AG10803 (cell line): ENCODE data around the gene COL25A1.

Experiments used
- DNase-seq: peaks from one replicate; pipeline ENCODE4 v3.0.0; 2010; ENCODE audit warnings: low read depth
- H3K4me3 ChIP-seq: 2 replicates; pipeline ENCODE4 v1.5.1; 2011; ENCODE audit warnings: mild to moderate bottlenecking, low read length, control low read depth
- TF ChIP-seq, protein P1 (sequence below): conservative IDR thresholded peaks from 2 replicates; pipeline ENCODE4 v1.5.1; 2011; ENCODE audit warnings: mild to moderate bottlenecking, low read length, control low read depth, inconsistent platforms

The COL25A1 gene

DNA sequence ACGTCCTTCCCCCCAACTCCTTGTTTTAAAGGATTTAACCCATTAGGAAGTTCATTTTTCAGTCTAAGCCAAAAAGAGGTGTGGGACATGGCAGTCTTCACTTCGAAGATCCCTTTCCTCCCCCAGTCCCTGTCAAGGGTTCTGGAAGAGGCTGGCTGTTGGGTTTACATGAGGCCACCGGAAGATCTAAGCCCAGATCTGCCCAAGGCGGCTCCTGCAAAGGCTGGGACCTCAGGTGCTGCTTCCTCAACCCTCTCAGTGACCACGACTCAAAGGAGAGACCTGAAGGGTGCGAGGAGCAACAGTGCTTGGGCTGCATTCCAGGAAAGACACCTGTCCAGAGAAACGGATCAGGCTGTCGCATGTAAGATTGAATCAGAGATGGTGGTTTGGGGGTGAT, 516.1 kb downstream of the COL25A1 start:
- TF ChIP-seq, protein P1, sequence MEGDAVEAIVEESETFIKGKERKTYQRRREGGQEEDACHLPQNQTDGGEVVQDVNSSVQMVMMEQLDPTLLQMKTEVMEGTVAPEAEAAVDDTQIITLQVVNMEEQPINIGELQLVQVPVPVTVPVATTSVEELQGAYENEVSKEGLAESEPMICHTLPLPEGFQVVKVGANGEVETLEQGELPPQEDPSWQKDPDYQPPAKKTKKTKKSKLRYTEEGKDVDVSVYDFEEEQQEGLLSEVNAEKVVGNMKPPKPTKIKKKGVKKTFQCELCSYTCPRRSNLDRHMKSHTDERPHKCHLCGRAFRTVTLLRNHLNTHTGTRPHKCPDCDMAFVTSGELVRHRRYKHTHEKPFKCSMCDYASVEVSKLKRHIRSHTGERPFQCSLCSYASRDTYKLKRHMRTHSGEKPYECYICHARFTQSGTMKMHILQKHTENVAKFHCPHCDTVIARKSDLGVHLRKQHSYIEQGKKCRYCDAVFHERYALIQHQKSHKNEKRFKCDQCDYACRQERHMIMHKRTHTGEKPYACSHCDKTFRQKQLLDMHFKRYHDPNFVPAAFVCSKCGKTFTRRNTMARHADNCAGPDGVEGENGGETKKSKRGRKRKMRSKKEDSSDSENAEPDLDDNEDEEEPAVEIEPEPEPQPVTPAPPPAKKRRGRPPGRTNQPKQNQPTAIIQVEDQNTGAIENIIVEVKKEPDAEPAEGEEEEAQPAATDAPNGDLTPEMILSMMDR, result no peak
- H3K4me3 ChIP-seq, result no peak overlapping the region
- DNase-seq, result no peak

DNA sequence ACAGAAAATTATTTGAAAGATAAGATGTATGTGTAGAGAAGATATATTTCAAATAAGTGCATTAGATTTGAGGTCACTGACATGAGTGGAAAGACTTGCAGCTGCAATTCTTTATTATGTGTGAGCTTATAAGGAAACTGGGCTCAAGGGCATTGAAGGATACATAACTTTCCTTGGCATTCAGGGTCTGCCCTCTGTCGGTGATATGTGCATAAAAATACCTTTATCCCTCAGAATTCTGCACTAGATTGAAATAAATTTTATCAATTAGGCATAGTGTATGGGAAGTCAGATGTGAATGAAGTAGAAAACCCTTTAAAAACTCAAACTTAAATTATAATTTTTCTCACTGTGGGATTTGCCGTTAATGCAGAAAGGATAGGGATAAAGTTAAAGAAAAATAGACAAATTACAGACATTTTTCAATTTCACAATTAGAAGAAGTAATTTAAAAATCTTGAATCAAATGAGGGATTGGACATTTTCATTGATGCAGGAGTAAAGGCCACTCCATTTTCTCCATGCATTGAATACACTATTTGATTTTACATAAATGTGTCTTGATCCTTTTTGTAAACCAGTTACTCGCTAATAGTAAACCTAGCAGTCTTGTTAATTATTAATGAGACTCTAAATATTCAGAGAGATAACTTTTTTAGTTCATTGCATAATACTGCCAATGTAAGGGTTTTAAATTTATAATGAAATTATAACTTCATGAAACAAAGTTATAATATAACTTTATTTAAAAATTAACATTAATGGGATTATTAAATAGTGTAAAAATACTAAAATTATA, 518.6 kb downstream of the COL25A1 start:
- no peak overlapping the region for H3K4me3 ChIP-seq
- peak; percentile 25 for DNase-seq
- TF ChIP-seq, protein P1, result peak; percentile 51

DNA sequence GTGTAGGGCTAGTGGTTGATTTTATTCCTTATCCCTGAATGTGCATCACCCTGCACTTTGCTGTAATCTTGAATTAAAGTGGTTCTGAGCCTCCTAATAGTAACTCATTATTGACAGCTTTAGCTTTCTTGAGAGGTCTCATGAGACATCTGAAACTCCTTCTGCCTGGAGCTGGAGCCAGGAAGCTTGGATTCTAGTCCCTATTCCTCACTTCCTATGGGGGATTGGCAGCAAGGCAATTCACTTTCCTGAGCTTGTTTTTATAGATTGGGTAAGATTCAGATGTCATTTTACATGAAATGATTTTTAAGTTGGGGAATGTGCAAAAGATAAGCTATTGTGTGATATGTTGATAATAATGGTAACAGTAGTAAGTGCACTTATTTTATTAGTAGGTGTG, 522.5 kb downstream of the COL25A1 start:
- TF ChIP-seq, protein P1, result no peak
- DNase-seq, result no peak
- H3K4me3 ChIP-seq, result no peak overlapping the region

DNA sequence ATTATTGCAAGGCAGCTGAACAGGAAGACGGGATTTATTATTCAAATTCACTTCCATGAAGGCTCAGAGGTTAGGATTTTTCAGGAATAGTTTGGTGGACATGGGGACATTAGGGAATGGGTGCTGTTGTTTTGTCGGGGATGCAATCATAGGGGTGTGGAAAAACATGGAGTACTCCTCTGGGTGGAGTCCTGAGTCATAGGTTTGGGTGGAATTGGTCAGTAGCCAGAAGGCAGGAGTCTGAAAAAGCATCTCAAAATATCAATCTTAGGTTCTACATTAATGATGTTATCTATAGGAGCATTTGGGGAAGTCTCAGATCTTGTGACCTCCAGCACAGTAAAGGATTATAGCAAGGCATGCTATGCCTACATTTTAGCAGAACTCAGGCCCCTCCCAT, 525.1 kb downstream of the COL25A1 start:
- H3K4me3 ChIP-seq, result no peak overlapping the region
- TF ChIP-seq, protein P1, result no peak
- DNase-seq, result no peak

DNA sequence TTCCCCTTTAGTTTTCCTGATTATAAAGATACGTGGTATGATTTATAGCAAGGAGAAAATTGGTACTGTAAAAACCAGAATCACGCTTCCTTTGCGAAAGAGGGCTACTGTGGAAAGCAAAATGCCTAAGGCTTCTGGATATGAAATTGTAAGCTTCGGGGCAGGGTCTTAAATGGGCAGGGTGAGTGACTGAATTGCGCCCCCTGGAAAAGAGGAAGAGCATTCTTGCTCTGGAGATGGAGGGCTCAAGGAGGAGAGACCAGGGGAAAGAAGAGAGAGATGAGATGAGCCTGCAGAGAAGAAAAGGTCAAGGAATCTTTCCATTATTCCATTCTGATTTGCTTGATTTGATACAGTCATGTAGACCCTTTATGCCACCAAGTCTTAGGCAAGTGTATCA, 526.5 kb downstream of the COL25A1 start:
- no peak overlapping the region for H3K4me3 ChIP-seq
- no peak for DNase-seq
- TF ChIP-seq, protein P1, result no peak

DNA sequence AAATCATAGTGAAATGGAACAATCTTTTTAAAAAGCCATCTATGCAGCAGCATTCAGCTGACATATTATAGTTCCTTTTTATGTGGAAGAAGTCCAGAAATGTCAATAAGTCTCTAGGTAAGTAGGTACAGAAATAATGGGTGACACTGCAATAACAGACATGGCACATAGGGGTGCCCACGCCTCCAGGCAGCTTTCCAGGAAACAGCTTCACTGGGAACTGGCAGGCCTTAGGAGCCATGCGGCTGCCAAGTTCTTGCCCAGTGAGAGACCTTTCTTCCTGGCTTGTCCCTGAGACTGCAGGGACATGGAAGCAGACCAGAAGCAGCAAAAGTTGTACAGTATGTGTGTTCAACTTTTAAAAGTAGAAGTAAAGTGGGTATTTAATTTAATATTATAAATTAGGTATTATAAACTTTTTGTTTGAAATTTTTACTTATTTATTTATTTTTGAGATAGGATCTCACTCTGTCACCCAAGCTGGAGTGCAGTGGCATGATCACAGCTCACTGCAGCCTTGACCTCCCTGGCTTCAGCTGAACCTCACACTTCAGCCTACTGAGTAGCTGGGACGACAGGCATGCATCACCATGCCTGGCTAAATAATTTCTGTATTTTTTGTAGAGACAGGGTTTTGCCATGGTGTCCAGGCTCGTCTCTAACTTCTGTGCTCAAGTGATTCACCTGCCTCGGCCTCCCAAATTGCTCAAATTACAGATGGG, 527.5 kb downstream of the COL25A1 start:
- no peak overlapping the region for H3K4me3 ChIP-seq
- no peak for DNase-seq
- TF ChIP-seq, protein P1, result no peak

DNA sequence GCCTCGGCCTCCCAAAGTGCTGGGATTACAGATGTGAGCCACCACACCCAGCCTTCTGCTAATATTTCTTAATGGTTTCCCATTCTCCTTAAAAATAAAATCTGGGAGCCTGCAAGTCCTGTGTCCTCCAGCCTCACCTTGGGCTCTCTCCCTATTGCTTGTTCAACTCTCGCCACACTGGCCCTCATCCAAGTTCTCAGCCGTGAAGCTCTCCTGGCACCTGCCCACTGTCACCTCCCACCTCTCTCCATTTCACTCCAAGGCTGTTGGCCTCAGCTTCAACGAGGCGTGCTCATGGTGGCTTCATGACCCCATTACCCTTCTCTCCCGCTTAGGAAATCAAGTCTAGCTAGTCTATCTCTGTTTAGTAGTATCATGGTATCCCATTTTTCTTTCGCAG, 530.1 kb downstream of the COL25A1 start:
- DNase-seq, result no peak
- TF ChIP-seq, protein P1, result no peak
- no peak overlapping the region for H3K4me3 ChIP-seq
